HG03432 (cell line): ENCODE measurements around the gene USP25.

Source experiments
- ATAC-seq: cut with Tn5 transposase; IDR thresholded peaks from one replicate; pipeline ENCODE4 v1.9.1; 2021; ENCODE audit warnings: mild to moderate bottlenecking, moderate library complexity; ENCODE audit not compliant: unreplicated experiment

USP25 gene

DNA sequence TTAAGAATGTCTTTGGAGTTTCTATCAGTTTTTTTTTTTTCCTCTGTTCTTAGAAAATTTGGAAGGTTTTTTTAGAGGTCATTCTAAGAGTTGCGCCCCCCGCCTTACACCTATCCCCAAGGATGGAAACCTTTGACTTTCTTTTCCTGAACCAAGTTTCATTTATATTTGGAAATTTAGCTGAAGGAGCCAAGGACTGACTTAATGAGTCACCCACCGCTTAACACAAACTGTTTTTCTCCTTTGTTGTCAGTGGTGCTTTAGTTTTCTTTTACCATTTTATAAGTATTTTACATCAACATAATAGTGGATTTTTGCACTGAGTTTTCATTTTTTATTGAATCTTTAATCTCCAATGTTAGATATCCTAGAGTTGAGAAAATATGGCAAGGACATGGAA, 25.3 kb downstream of the USP25 start:
- ATAC-seq, result no peak

DNA sequence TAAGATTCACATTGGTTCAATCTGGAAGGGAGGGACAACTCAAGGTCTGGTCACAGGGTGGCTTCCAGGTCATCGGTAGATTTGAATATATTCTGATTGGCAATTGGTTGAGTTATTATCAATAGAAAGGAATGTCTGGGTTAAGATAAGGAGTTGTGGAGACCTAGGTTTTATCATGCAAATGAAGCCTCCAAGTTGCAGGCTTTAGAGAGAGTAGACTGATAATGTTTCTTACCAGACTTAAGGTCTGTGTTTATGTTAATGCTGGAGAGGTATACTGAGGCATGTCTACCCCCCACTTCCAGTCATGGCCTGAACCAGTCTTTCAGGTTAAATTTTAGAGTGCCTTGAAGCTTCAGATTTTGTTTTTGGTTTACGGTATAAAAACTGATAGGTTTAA, 29.7 kb downstream of the USP25 start:
- ATAC-seq, result no peak

DNA sequence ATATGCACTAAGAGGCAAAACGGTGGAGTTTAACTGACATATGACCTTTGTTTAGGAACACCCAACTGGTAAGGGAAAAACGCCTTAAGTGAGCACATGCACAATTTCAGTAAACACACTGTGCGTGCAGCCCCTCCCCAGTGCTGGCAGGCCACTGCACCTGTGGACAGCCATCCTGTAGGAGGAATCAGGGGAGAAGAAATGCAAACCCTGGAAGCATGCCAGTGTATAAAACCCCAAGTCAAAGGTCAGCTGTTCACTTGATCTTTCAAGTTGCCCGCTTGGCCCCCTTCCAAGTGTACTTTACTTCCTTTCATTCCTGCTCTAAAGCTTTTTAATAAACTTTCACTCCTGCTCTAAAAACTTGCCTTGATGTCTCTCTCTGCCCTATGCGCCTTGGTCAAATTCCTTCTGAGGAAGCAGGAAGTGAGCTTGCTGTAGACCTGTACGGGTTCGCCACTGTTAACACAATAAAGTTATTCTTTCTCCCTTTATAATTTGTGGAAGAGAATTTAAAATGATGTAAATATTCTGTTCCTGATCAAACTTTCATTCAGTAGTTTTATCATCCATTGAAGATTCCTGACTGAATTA, 31.8 kb downstream of the USP25 start:
- no peak for ATAC-seq

DNA sequence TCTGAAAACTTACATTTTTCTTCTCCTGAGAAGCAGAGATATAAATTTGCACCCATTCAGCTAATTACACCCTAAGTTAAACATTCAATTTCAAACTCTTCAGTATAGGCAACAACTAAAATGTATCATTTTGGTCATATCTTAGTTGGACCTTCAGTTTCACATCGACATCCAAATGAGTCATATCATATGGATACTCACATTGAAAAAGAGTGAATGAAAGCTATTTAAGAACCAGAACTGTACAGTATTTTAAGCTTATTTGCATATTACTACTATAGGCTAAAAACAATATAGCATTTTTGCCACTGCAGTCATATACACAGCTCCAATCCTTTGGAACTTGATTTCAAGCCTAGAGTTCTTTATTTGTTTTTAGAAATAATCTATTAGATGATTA, 33.6 kb downstream of the USP25 start:
- ATAC-seq, result no peak

DNA sequence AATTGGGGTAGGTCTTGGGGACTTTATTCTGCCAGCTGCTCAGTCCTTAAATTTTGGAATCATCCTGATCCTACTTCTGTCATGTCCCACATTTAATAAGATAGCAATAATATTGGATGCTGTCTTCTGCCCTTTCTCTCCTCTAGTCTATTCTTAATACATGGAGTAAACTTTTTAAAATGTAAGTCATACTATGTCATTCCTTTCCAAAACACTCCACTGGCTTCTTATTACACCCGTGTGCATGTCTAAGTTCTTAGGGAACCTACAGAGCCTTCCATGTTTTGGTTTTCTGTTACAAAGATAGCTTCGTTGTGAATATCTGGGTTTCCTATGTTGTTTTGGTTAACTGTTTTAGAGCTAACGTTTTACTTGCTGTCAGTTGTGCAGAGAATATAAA, 35.1 kb downstream of the USP25 start:
- no peak for ATAC-seq

DNA sequence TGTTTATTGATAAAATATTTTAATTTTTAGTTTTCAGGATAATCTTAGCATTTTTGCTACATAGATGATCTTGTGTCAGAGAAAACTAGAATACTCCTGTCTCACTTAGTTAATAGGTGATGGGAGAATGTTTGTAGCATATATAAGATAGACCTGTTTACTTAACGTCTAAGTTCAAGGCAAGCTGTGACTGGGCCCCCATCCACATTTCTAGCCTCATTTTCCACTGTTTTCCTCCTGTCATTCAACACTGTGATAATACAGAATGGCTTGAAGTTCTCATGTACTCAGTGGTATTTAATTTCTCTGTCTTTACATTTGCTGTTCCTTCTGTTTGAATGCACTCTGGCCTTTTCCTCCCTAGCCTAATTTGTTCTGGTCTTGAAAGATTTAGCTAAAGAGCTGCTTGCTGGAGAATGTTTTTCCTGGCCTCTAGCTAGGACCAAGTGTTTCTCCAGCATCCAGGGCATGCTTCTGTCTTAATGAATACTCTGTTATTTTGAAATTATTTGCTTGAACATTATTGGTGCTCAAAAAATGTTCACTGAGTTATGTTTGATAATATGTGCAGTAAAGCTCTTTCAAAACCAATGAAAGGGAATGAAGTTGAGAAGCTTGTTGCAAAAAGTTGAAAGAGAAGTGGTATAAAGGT, 37.3 kb downstream of the USP25 start:
- ATAC-seq, result no peak

DNA sequence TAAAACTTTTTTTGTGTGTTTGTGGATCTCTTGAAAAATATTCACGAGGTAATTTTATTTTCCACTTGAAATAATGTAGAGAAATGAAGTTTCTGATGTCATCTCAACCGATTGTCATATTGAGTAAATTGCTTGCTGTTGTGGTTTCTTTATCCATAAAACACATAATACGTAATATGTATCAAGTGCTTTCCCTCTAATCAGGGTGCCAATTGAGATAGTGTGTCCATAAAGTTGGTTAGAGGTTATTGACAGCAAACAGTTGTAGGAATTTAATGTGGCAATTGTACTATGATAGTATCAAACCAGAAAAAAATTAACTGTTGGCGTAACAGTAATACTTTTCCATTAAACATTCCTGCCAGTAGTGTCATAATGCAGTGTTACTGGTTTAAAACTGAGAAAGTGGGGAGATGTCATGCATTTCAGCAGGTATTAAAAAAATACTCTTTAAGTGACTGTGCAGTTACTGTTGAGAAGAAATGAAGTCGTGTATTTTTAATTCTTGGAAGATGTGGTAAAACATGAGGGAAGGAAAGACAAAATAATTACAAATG, 38.3 kb downstream of the USP25 start:
- ATAC-seq, result no peak

DNA sequence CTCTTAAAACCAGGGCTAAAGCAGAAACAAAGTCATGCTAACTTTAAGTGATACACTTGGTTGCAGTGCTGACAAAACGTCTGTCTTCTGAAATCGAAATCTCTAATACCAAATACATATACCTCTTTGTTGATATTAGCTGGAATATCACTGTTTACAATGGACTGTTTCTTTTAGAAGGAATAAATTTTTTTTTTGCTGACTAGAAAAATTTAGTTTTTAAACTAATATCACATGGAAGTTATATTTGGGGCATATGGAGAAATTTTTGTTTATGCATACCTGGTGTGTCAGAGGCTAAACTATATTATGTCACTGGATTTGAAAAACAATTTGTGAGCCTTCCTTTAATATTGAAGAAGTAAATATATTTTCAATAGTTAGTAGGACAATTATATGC, 39.1 kb downstream of the USP25 start:
- ATAC-seq, result no peak

DNA sequence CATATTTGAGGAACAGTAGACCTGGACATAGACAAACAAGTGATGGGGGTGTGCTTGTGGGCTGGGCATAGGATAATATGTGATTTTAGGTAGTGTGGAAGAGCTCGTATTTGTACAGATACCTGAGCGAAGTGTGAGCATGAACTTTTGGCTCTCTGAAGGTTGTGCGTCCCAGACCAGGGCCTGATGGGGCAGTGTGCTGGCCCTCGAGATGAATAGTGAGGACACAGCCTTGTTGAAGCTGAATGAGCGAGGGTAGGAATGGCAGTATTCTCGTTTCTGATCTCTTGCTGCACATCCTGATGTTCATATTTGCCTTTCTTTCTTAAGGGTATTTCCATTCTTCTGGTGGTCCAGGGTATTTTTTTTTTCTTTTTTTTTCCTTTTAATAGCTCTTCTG, 41.5 kb downstream of the USP25 start:
- no peak for ATAC-seq

DNA sequence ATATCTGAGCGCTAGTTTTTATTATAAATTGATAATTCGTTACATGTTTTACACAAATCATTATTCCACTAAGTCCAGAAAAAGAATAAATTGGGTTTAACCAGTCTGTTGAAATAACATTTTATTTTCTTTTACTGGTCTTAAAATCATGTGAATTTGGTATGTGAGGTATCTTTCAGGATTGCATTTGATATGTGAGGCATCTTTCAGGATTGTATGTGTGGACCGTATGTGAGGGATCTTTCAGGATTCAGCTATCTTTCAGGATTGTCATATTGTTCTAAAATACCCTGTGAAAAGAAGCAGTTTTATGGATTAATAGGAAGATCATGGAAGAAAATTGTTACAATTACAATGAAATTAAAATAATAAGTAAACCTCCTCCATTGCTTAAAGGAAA, 42.9 kb downstream of the USP25 start:
- ATAC-seq, result no peak

DNA sequence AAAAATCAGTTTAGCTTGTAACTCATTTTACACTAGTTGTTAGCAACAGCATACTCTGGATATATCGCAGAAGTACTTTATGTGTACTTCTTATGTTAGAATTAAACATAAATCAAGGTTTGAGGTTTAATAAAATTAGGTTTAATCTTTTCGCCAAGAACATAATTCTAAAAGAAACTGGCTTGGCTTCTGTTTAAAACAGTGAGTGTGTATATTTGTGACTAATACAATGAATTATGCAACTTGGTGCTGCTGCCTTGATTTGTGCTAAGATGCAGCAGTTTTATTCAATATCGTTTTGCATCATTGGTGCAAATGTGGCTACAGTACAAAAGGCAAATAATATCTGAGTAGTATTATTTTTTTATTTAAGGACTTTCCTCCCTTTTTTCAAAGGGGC, 44.8 kb downstream of the USP25 start:
- ATAC-seq, result no peak

DNA sequence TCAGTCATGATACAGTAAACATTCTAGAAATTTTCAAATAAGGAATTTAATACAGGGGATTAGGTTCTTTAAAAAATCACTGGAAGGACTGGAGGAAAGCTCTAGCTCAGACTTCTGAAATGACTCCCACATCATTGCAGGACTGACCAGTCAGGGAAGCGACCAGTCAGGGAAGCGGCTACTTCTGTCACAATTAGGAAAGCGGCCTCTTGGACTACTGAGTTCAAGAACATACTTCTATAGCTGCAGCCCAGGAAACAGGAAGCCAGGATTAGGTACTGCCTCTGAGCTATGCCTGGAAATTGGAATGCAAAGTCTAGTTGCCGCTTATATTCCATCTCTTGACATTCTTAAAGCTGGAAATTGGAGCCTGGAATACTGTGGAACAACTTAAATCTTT, 45.5 kb downstream of the USP25 start:
- no peak for ATAC-seq

DNA sequence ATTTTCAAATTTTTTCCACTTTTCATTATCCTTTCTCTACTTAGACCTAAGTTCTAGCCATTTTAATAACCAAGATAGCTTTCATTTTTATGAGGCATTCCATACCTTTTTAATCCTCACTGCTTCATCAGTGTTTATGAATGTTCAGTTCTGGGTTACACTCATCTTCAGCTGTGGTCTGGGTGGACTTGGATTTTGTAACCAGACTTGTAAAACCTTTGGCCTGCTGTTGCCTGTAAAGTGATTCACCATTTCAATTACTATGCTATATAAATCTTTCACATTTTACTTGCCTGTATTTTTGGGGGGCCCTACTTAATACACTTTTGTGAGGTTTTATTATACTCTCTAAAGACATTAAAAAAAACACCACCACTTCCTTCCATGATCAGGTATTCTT, 46.2 kb downstream of the USP25 start:
- ATAC-seq, result no peak

DNA sequence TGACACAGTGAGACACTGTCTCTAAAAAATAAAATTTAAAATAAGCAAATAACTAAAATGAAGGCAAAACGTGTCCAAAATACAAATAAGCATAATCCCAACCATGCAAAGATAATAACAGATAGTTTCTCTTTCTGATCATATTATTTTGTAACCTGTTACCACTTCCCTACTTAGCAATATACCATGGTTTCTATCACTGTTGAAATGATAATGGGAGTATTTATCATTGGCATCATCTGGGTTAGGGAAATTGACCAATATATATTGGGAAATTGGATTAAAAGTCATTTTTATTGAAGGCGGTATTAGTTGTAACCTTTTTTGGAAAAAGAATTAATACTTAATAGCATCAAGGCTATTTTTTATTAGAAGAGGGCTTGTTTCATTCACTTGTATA, 47.0 kb downstream of the USP25 start:
- no peak for ATAC-seq

DNA sequence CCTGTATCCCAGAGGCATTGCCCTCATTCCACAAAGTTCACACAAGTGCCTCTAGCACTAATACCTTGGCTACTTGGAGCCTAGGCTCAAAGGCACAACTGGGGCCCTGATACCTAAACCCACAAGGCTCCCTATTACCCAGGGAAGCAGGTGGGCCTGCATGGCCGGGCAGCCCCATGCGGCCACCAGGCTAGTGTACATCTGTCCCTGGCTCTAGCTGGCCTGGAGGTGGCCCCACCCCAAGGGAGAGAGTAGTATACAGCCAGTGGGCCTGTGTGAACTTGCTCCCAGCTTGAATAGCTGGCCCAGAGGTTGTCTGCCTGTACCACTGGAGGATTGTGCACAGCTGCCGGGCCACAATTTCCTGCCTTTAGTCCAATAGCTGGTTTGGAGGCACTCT, 52.2 kb downstream of the USP25 start:
- ATAC-seq, result no peak

DNA sequence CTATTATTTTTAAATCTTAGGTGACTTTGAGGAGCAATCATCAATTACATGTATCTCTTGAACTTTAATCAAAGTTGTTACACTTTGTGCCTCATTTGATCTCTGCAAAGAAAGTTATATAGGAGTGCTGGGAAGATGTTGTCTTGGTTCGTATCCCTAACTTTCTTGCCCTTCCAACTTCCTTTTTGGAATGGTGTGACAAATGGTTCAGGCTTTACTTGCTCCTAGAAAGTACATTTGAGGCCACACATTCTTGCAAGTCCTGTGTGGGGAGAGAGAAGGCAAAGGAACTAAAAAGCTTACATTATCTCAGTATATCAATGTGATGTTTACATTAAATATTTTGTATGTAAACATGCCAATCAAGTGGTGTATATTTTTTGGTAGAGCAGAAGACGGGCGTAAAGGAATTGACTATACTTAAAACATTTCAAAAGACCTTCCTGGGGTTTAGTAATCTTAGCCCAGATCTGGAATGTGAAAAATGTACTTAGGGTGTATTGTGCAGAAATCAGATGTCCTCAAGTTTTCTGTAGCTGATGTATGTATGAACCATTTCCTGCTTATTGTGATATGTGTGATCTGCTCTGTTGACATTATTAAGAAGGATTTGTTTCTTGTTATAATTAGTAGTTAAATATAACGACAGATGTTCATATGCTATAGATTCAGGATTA, 59.2 kb downstream of the USP25 start:
- no peak for ATAC-seq

DNA sequence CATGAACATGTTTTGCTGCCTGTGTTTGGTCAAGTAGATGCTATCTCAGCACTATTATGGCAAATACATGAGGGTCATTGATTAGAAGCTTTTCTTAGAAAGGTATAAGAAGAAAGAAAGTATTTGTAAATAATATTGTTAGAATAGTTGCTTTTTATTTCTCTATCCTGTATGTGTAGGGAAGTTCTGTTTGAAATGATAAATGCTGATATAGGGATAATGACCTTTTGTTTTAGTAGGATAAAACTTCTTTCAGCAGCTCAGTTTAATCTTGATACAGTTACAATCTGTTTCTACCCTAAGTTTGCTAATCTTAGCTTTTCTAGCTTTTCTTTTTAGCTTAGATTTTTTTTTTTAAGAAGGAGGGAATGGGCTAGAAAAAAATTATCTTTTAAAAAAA, 63.3 kb downstream of the USP25 start:
- ATAC-seq, result no peak

DNA sequence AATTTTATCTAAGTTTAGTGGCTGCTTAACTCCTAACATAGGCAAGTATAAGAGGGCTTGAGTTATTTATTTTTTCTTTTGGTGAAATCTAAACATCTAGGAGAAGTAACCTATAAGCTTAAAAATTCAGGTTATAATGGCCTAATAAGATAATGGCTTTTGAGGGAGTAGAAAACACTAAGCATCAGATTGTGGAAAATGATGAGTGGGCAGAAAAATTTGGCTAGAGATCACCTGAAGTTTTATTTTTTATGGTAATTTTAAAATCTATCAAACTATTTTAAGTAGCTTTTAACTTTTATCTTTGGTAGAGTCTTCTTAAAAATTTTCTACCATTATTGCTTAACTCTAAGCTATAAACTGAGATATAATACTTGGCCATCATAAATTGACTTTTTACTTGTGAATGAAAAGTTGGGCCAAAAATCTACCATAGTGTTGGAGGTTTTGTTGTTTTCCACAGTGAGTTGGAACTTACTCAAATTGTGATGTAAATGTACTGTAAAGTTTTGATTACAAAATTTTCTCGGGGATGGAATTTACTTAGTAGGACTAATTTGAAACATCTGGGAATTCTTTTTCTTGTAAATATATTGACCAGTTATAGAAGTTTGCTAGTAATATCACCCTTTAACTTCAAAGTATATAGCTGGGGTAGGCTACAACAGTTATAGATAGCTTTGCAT, 63.9 kb downstream of the USP25 start:
- no peak for ATAC-seq

DNA sequence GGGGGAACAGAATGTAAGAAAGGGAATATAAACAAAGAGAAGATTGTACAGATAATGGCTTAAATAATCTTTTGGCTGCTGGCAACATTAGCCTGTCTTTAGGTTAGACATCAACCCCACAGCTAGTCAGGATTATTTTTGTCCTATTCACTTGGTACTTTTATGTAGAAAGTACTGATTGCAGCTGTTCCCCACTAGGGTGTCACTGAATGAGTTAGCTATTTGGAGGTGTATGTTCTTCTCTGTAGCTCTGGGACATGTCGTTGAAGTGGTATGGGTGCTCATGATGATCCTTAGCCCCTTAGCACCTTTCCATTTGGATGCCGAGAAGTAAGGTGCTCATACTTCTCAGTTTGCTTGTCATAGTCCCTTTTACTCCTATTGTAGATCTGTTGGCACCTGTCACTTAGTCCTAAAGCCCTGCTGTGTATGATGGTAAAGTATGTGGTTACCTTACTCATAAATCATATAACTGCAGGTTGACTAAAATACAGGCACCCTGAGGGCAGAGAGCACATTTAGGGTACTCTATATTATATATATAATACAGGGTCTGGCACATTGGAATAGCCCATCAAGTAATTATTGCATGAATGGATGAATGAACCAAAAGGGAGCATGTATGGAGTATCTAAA, 64.6 kb downstream of the USP25 start:
- ATAC-seq, result no peak

DNA sequence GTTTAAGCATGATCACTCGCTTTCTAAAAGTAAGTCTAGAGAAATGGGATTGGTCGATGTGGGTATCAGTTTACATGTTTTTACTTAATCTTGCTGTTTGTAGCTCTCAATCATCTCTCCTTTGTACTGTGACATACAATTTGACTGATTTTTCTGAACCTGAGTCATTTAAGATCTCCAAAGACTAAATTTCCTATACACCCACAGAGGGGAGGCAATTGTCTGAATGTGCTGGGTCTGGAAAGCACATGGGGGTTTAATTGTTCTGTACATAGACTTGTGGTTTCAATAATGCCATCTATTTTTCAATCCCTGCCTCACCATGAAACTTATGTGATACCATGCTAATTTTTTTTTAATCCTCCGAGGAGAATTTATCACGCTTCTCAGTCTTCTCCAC, 65.8 kb downstream of the USP25 start:
- no peak for ATAC-seq
